Esophagus (tissue), 2 donors: ENCODE results near the gene MROH7. TPM values are rescaled to one million over a fixed set of nuclear protein-coding genes. Genes with fewer than 3 reads are reported as not detected.

Source experiments
- H3K27ac ChIP-seq, 2 donors: one replicate each; pipeline ENCODE4 v1.5.1; 2013; ENCODE audit warnings: low read depth in 2 of 2, mild to moderate bottlenecking in 2 of 2, inconsistent platforms in 1 of 2, low read length in 1 of 2, moderate library complexity in 1 of 2
- H3K27me3 ChIP-seq, 2 donors: one replicate each; pipeline ENCODE4 v1.6.1; 2013; ENCODE audit warnings: low read length in 2 of 2, control low read depth in 1 of 2, mild to moderate bottlenecking in 1 of 2; ENCODE audit not compliant: insufficient read depth in 2 of 2, control insufficient read depth in 1 of 2
- H3K36me3 ChIP-seq, 2 donors: one replicate each; pipeline ENCODE4 v1.6.1; 2013; ENCODE audit warnings: low read length in 1 of 2; ENCODE audit not compliant: control insufficient read depth in 2 of 2, insufficient read depth in 2 of 2
- H3K4me1 ChIP-seq, 2 donors: one replicate each; pipeline ENCODE4 v1.6.1; 2013; ENCODE audit warnings: low read length in 1 of 2; ENCODE audit not compliant: control insufficient read depth in 2 of 2, insufficient read depth in 2 of 2
- H3K4me3 ChIP-seq, 2 donors: one replicate each; pipeline ENCODE4 v1.5.1; 2013; ENCODE audit warnings: low read length in 2 of 2, mild to moderate bottlenecking in 2 of 2, low read depth in 1 of 2, moderate library complexity in 1 of 2
- H3K9me3 ChIP-seq, 2 donors: one replicate each; pipeline ENCODE4 v1.6.1; 2013; ENCODE audit warnings: mild to moderate bottlenecking in 2 of 2, low read depth in 1 of 2, low read length in 1 of 2, moderate library complexity in 1 of 2; ENCODE audit not compliant: control insufficient read depth in 2 of 2, insufficient read depth in 1 of 2
- WGBS, 2 donors: extraction: QIAGEN DNeasy Blood & Tissue Kit; methylation state at CpG; one replicate each; pipeline ENCODE4 v1.1.7; 2013; 5-methylcytosine and 5-hydroxymethylcytosine counted together
- polyA plus RNA-seq, 2 donors: library from polyadenylated mRNA; stranded (reverse); fragments of 200-250 nt; gene quantifications; one replicate each; pipeline ENCODE4 v1.2.3, GENCODE V29; 2013
- donor health status: healthy with polysubstance abuse.
- donor health status: Bipolar disorder and iron deficiency.

MROH7 gene
- polyA plus RNA-seq, 2 donors: 0.80 to 2.3 TPM

DNA sequence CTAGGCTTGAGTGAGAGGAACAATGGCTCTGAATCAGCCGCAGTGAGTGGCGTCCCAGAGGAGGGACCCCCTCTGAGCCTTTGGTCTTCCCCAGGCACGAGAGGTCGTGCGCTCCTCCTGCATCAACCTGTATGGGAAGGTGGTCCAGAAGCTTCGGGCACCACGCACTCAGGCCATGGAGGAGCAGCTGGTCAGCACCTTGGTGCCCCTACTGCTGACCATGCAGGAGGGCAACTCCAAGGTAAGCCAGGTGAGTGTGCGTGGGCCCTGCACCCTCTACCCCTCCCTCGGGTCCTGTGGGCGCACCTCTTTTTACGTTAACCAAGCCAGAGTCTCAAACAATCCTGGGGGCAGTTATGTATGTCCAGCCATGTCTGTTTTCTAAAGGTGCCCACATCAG, 60.4 kb downstream of the MROH7 start:
- H3K9me3 ChIP-seq: no peaks in the 10 kb centered on the region
- no peaks in the 10 kb centered on the region for H3K4me1 ChIP-seq
- no peaks in the 10 kb centered on the region for H3K36me3 ChIP-seq
- 89 to 91% methylated on average over 11 of the region's 11 CpGs for WGBS, 2 donors
- no peak overlapping the region for H3K4me3 ChIP-seq
- no peaks in the 10 kb centered on the region for H3K27me3 ChIP-seq
- H3K27ac ChIP-seq: no peak overlapping the region

DNA sequence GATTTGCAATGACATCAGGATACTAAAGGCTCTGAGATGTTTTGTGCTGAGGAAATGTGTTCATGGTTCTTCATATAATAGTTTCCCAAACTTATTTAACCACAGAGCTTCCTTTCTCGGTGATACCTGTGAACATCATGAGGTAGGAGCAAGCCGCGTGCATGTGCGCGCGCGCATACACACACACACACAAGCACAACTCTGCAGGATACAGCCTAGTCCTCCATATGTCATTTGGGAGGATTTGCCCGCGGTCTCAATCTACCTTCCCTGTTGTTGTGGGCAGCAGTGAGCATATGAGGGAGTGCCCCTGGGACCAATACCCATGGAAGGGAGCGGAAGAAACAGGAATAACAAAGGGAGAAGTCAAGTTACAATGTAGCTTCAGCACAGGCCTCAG, 61.9 kb downstream of the MROH7 start:
- no peak overlapping the region for H3K27ac ChIP-seq
- no peak overlapping the region for H3K4me3 ChIP-seq
- no peaks in the 10 kb centered on the region for H3K4me1 ChIP-seq
- no peaks in the 10 kb centered on the region for H3K9me3 ChIP-seq
- 92 to 95% methylated on average over 10 of the region's 10 CpGs for WGBS, 2 donors
- H3K36me3 ChIP-seq: no peaks in the 10 kb centered on the region
- H3K27me3 ChIP-seq: no peaks in the 10 kb centered on the region

DNA sequence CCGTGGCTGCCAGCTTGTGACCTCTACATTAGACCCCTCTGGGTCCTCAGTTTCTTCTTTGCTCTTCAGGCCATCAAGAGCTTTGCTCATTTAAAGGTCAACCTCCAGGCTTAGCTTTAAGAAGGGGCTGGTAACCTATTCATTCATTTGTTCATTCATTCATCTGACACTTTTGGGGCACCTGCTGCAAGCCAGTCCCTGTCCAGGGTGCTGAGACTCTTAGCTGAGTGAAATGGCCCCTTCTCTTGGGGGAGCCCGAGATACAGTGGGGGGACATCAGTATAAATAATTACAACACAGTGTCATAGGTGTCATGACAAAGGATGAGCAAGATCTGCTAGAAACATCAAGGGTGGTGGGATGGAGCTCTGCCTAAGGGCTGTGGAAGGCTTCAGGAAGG, 63.6 kb downstream of the MROH7 start:
- Histone ChIP-seq H3K4me3 (no peak overlapping the region), H3K4me1 (no peaks in the 10 kb centered on the region)
- 71 to 76% methylated on average over 2 of the region's 2 CpGs for WGBS, 2 donors

DNA sequence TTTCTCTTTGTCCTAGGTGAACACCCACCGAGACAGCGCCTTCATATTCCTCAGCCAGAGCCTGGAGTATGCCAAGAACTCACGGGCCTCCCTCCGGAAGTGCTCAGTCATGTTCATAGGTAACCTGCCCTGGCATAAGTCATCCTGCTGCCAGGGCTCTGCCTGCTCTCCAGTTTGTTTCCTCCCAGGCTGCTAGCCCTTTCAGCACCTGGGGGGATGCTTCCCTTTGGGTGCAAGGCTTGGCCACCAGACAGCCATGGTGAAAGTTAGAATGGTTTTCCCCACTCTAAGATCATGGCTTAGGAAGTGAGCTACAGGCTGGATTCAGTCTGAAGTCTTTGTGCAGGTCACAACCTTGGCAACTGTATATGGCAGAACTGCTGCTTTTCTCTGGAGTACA, 64.8 kb downstream of the MROH7 start:
- Histone ChIP-seq H3K36me3 (no peaks in the 10 kb centered on the region), H3K27me3 (no peaks in the 10 kb centered on the region), H3K4me1 (no peaks in the 10 kb centered on the region), H3K9me3 (no peaks in the 10 kb centered on the region), H3K27ac (no peak overlapping the region), H3K4me3 (no peak overlapping the region)
- WGBS, 2 donors: 79 to 94% methylated on average over 4 of the region's 4 CpGs

More for the DNA sequence above, 63.6 kb downstream of the MROH7 start:
- Histone ChIP-seq H3K27ac (no peak overlapping the region), H3K9me3 (no peaks in the 10 kb centered on the region), H3K27me3 (no peaks in the 10 kb centered on the region), H3K36me3 (no peaks in the 10 kb centered on the region)

DNA sequence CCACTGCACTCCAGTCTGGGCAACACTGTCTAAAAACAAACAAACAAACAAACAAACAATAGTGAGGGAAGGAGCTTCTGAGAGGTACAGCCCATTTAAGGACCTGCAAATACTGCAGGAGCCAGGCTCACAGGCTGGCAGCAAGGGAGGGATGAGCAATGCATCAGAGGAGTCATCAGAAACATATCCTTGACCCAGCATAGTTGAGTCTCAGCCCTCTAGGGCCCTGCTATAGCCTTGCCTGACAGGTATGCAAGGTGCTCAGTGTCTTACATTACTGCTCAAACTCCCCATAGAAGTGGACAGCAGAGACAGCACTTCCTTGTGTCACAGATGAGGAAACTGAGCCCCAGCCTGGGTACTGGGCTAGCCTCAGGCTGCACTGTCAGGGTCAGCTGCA, 66.8 kb downstream of the MROH7 start:
- Histone ChIP-seq H3K4me3 (no peak overlapping the region), H3K36me3 (no peaks in the 10 kb centered on the region), H3K27ac (no peak overlapping the region), H3K27me3 (no peaks in the 10 kb centered on the region), H3K9me3 (no peaks in the 10 kb centered on the region), H3K4me1 (no peaks in the 10 kb centered on the region)

DNA sequence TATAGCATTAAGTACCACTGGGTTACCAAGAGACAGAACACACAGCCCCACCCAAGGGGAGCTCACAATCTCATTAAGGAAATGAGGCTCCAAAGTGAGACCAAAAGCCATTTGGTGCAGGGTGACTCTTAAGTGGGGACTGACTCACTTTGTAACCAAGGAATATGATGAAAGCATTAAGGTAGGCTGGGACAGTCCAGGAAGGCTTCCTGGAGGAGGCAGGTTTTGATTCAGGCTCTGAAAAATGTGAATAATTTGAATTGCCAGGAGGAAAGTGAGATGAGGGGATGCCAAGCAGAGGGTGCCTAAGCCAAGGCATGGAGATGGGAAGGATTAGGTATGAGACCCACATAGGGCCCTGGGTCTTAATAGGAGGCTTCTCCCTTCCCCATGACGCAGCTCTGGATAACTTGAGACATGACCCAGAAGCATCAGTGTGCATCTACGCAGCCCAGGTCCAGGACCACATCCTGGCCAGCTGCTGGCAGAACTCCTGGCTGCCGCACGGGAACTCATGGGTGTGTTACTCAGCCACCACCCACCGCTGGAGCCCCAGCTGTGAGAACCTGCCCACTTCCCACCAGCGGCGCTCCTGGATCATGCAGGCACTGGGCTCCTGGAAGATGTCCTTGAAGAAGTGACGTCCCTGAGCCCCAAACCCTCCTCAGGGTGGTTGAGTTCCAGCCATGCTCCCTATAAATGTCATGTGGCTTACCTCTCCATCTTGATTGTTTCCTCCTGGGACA, 68.1 kb downstream of the MROH7 start:
- Histone ChIP-seq H3K4me1 (no peaks in the 10 kb centered on the region), H3K4me3 (no peak overlapping the region), H3K36me3 (no peaks in the 10 kb centered on the region), H3K9me3 (no peaks in the 10 kb centered on the region), H3K27me3 (no peaks in the 10 kb centered on the region), H3K27ac (no peak overlapping the region)
- WGBS, 2 donors: 79 to 82% methylated on average over 8 of the region's 8 CpGs

DNA sequence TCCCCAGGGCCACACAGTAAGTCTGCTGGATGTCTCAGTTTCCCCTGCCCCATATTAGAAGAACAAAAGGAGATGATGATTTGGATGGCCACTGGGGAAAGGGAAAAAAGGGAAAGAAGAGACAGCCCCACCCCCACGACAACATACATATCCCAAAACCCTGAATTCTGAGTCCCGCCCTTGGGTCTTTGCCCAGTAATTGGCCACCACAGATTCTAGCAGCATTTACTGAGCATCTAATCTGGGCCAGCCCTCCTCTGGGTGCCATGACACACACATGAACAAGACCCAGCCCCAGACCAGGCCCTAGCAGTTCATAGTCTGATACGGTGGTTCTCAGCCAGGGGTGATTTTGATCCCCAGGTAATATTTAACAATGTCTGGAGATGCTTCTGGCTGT, 68.8 kb downstream of the MROH7 start:
- Histone ChIP-seq H3K27me3 (no peaks in the 10 kb centered on the region), H3K9me3 (no peaks in the 10 kb centered on the region), H3K36me3 (no peaks in the 10 kb centered on the region), H3K27ac (no peak overlapping the region), H3K4me3 (no peak overlapping the region), H3K4me1 (peaks cover 0 to 4% of the 10 kb centered on the region in 2 donors)
- 76 to 78% methylated on average over 3 of the region's 3 CpGs for WGBS, 2 donors

DNA sequence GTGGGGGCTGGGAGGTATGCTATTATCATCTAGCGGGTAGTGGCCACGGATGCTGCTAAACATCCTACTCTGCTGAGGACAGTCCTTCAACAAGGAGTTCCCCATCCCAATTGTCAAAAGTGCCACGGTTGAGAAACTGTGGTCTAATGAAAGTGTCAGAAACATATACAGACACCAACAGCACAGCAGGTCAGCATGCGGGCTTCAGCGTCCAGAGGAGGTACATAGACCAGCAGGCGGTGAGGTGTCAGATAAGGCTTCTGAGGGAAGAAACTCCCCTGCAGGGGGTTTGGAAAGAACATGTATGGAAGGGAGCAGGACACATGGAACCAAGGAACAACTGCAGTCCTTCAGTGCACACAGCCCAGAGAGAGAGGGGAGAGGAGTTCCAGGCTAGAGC, 69.3 kb downstream of the MROH7 start:
- H3K4me3 ChIP-seq: no peak overlapping the region
- H3K27me3 ChIP-seq: no peaks in the 10 kb centered on the region
- no peaks in the 10 kb centered on the region for H3K9me3 ChIP-seq
- H3K36me3 ChIP-seq: no peaks in the 10 kb centered on the region
- H3K27ac ChIP-seq: no peak overlapping the region
- H3K4me1 ChIP-seq: peaks cover 0 to 4% of the 10 kb centered on the region in 2 donors
- 84 to 85% methylated on average over 6 of the region's 6 CpGs for WGBS, 2 donors

DNA sequence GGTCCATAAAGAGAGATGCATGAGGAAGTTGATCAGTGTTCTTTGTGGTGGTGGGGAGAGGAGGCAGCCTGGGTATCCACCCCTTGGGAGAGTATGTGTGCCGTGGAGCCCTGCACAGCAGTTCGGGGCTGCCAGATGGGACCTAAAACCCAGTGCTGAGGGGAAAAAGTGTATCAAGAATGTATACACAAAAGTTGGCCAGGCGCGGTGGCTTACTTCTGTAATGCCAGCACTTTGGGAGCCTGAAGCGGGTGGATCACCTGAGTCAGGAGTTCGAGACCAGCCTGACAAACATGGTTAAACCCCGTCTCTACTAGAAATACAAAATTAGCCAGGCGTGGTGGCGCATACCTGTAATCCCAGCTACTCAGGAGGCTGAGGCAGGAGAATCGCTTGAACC, 70.0 kb downstream of the MROH7 start:
- Histone ChIP-seq H3K9me3 (no peaks in the 10 kb centered on the region), H3K36me3 (no peaks in the 10 kb centered on the region), H3K4me3 (no peak overlapping the region), H3K4me1 (peaks cover 0 to 4% of the 10 kb centered on the region in 2 donors), H3K27me3 (no peaks in the 10 kb centered on the region), H3K27ac (no peak overlapping the region)
- WGBS, 2 donors: 88 to 90% methylated on average over 10 of the region's 10 CpGs

DNA sequence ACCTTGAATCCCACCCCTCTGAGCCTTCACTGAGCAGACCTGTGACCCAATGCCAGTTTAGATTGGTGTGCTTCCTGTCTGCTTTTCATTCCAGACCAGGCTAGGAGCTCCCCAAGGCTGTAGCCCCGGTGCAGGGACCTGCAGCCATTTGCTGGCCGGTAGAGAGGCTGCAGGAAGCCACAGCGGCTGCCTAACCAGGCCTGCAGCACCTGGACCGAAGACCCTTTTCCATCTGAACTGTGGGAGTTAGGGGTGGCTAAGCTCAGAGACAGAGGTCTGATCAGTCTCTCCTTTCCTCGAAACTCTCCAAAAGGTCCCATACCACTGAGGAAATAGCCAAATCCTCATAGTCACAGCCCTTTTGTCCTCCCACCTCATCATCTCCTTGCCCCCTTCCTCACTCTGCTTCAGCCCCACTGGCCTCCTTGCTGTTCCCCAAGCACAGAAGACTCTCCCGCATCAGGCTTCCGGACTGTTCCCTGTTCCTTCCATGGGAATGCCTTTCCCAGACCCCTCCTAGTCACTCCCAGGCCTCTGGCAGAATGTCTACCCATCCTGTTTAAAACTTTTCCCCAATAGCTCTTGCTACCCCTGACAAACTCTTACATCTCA, 73.4 kb downstream of the MROH7 start:
- H3K4me1 ChIP-seq: peaks cover 0 to 4% of the 10 kb centered on the region in 2 donors
- H3K27ac ChIP-seq: peak overlapping the region; percentile 71 to 88
- WGBS, 2 donors: 89 to 95% methylated on average over 7 of the region's 7 CpGs
- H3K9me3 ChIP-seq: no peaks in the 10 kb centered on the region
- peak overlapping the region; percentile 82 to 86 for H3K4me3 ChIP-seq
- H3K36me3 ChIP-seq: peaks cover 0 to 3% of the 10 kb centered on the region in 2 donors
- H3K27me3 ChIP-seq: no peaks in the 10 kb centered on the region
